GM13977 (cell line): ENCODE measurements around the gene DRC1.
"Not testable (repeated sequence)": the region's sequence is repeated elsewhere in the genome, so short reads cannot be mapped to it uniquely, and the experiment has no call there.

Experiments used
- DNase-seq: peaks from one replicate; pipeline ENCODE4 v3.0.0; 2012; ENCODE audit warnings: low spot score
- in situ Hi-C: fragments of 300-500 bp; cut with MboI; formaldehyde crosslinking; loops from one replicate; pipeline ENCODE4 v1.12.0; 2022; ENCODE audit warnings: low sequenced_read_pairs, low pct_unique_long_range_greater_than_20kb, mixed read lengths, inconsistent platforms; ENCODE audit not compliant: unreplicated experiment
- TF ChIP-seq, protein P1 (sequence below): IDR thresholded peaks from 2 replicates; pipeline ENCODE4 v1.5.1; 2012; ENCODE audit warnings: mild to moderate bottlenecking, control low read depth; ENCODE audit not compliant: insufficient read depth; ENCODE audit errors: extremely low read depth, missing control alignments

The DRC1 gene

DNA sequence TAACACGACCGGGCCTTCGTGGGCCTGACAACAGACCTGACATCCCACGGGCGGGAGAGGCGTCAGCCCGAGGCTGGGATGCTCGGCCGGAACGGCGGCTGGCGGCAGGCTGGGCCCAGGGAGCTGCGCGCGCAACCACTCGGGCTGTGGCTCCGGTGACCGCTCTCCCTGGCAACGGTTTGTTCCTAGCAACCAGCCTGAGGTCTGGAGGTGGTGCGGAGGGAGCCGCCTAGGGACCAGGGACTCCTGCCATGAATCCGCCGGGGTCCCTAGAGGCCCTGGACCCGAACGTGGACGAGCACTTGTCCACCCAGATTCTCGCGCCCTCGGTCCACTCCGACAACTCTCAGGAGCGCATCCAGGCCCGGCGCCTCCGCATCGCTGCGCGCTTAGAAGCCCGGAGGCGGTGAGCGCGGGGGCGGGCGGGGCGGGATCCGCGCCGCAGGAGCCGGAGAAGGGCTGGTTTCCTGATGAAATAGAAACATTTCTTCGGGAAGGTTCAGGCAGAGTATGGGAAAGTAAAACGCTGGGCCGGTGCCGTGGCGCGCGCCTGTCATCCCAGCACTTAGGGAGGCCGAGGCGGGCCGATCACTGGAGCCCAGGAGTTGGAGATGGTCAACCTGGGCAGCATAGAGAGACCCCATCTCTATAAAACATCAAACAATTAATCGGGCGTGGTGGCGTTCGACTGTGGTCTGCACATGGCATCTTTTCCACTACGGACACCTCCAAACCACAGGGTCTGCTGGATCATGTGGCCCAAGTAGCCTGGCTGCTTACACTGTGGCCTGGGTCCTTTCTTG, at the start of gene DRC1:
Gene DRC1 (plus strand): TSS at position 182 of the 803 bp plus-strand sequence. CDS start 70 bp downstream, at position 252.
- in situ Hi-C loops = no loop called here
- peak; percentile 69 for DNase-seq
- TF ChIP-seq, protein P1, sequence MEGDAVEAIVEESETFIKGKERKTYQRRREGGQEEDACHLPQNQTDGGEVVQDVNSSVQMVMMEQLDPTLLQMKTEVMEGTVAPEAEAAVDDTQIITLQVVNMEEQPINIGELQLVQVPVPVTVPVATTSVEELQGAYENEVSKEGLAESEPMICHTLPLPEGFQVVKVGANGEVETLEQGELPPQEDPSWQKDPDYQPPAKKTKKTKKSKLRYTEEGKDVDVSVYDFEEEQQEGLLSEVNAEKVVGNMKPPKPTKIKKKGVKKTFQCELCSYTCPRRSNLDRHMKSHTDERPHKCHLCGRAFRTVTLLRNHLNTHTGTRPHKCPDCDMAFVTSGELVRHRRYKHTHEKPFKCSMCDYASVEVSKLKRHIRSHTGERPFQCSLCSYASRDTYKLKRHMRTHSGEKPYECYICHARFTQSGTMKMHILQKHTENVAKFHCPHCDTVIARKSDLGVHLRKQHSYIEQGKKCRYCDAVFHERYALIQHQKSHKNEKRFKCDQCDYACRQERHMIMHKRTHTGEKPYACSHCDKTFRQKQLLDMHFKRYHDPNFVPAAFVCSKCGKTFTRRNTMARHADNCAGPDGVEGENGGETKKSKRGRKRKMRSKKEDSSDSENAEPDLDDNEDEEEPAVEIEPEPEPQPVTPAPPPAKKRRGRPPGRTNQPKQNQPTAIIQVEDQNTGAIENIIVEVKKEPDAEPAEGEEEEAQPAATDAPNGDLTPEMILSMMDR = no peak

DNA sequence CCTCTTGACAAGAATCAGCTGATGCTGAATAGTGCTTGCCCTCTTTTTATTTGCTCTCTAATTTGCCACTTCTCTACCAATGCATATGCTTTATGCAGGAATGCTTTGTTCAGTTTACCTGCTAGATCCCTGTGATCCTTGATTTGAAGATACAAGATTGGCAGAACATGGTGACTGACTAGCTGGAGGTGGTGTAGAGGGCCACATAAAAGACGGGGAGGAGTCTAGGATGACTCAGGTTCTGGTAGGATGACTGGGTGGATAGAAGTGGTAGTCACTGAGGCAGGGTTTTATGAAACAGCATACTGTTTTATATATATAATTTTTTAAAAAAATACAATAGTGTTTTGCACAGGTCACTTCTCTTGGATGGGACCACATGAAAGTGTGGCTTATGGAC, 48.8 kb upstream of the DRC1 start:
- in situ Hi-C loops = no loop called here
- DNase-seq = no peak
- TF ChIP-seq, protein P1 = no peak

DNA sequence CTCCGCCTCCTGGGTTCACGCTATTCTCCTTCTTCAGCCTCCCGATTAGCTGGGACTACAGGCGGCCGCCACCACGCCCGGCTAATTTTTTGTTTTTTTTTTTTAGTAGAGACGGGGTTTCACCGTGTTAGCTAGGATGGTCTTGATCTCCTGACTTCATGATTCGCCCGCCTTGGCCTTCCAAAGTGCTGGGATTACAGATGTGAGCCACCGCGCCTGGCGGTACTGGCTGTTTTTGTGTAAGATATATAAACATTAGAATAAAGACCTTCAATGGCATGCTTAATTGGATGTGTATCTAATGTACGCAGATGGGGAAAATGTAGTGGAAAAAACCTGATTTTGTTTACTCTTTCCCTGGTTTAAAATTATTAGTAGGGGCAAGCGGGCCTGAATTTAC, 47.3 kb upstream of the DRC1 start:
- DNase-seq = not testable (repeated sequence)

DNA sequence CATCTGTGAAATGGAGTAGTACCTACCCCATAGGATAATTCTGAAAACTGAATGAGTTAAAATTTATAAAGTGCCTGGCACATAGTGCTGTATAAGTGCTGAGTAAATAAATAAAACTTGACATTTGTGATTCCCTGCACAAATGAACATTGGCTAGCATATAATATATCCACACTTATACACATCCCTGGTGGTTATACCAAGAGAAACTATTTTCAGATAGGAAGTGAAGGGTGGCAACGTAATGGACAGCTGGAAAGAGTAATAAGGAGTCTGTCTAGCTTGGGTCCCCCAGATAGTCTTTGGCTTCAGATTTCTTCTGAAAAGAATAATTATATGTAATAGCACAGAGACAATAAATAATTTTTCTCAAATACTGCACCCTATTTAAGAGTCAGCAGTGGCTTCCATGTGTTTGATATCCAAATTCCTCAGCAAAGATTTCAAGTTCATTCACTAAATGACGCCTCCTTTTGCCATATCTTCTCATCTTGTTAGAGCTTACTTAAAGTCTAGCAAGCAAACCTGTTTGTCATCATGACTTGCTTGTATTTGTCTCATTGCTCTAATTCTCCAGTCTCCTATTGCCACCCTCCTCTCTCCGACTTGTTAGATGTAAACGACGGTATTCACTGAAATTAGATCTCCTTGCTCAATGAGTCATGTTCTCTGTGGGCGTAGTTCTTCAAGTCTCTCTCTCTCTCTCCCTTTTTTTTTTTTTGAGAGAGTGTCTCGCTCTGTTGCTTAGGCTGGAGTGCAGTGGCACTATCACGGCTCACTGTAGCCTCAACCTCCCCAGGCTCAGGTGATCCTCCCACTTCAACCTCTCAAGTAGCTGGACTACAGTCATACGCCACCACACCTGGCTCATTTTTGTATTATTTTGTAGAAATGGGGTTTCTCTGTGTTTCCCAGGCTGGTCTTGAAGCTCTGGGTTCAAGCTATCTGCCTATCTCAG, 46.4 kb upstream of the DRC1 start:
- in situ Hi-C loops = no loop called here
- DNase-seq = no peak
- TF ChIP-seq, protein P1 = no peak

More for the DNA sequence above, 47.3 kb upstream of the DRC1 start:
- in situ Hi-C loops = not testable (repeated sequence)

DNA sequence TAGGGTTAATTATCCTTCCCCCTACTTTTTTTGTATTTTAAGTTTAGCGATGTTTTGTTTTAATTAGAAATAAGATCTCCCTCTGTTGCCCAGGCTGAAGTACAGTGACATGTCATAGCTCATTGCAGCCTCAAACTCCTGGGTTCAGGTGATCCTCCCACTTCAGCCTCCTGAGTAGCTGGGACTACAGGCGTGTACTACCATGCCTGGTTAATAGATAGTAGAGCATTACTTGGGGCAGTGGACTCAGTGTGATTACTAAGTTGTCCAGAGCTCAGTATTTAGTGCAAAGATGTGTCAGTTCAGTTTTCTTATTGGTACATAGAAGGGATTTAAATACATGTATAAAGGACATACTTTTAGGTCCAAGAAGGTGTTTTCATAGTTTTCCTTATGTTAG, 45.6 kb upstream of the DRC1 start:
- in situ Hi-C loops = no loop called here
- DNase-seq = no peak
- TF ChIP-seq, protein P1 = no peak

DNA sequence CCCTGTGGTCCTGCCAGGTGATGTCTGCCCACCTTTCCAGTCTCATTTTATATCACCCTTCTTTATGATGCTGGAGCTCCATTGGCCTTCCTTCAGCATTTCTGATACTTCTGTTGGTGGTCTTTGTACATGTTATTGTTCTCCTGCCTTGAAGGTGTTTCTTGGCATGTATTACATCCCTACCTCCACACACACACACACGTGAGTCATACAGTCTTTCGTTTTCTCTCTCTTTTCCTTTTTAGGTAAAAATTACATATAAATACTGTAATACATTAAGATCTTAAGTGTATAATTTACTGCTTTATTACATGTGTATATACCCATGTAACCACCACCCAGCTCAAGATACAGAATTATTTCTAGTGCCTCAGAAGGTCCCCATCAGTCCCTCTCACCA, 44.9 kb upstream of the DRC1 start:
- TF ChIP-seq, protein P1 = no peak
- in situ Hi-C loops = no loop called here
- DNase-seq = no peak

DNA sequence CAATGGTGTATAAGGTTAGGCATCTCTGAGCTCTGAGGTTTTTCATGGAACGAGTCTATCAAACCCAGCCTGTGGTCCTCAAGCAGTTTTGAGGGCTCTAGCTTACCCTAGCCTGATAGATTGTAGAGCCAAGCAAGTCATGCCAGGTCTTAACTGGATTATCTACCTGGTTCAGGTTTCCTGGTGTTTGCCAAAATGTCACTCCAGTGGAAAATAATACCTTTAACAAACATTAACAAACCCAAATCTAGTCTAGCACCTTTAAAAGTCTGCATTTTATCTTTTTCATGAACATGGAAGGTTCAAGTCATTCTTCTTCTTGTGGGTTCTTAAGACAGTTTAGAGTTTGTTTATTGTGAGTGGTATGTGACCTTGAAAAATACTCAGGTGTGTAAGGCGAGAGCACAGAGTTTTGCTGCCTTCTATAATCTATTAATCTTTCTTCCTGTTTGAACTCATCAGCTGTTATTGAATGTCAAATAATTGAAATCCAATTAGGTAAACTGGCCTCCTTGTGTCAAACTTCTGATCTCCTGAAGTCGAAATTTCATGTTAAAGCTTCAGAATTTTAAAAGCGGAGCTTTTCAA, 41.7 kb upstream of the DRC1 start:
- TF ChIP-seq, protein P1 = no peak
- in situ Hi-C loops = no loop called here
- DNase-seq = no peak
